Upper lobe of left lung (tissue), 6 donors: ENCODE measurements around the gene DGKB. TPM values are rescaled to one million over a fixed set of nuclear protein-coding genes. Genes with fewer than 3 reads are reported as not detected.

Experiments
- ATAC-seq, 2 donors: fragments of 200-7000 bp; cut with Tn5 transposase; one replicate each; pipeline ENCODE4 v1.9.1; 2022; ENCODE audit warnings: mild to moderate bottlenecking in 2 of 2, moderate library complexity in 2 of 2; ENCODE audit not compliant: low FRiP score in 2 of 2
- DNase-seq, 2 donors: peaks; one replicate each; pipeline ENCODE4 v3.0.0-alpha.2; 2019 to 2020
- H3K27ac ChIP-seq, 4 donors: fragments of 200-600 bp; sonication (generic); one replicate each; pipeline ENCODE4 v1.5.1; 2016 to 2019
- H3K27me3 ChIP-seq, 4 donors: fragments of 200-600 bp; sonication (generic); one replicate each; pipeline ENCODE4 v1.5.1; 2017 to 2019
- H3K36me3 ChIP-seq, 4 donors: fragments of 200-600 bp; sonication (generic); one replicate each; pipeline ENCODE4 v1.5.1; 2016 to 2019
- H3K4me1 ChIP-seq, 4 donors: fragments of 200-600 bp; sonication (generic); one replicate each; pipeline ENCODE4 v1.5.1; 2018 to 2019
- H3K4me3 ChIP-seq, 4 donors: fragments of 200-600 bp; sonication (generic); one replicate each; pipeline ENCODE4 v1.5.1; 2017 to 2019; ENCODE audit warnings: mild to moderate bottlenecking in 2 of 4, moderate library complexity in 1 of 4
- H3K9me3 ChIP-seq, 4 donors: fragments of 200-600 bp; sonication (generic); one replicate each; pipeline ENCODE4 v1.5.1; 2018 to 2019
- EP300 ChIP-seq, 4 donors: sonication (generic); formaldehyde crosslinking; IDR thresholded peaks; one replicate each; pipeline ENCODE4 v1.5.1; 2017; ENCODE audit warnings: antibody characterized with exemption in 4 of 4, control low read depth in 2 of 4
- POLR2A ChIP-seq, 4 donors: fragments of 450-650 bp; IDR thresholded peaks; one replicate each; pipeline ENCODE4 v1.5.1; 2016 to 2017; ENCODE audit warnings: antibody characterized with exemption in 4 of 4, mild to moderate bottlenecking in 2 of 4
- POLR2AphosphoS5 ChIP-seq, 2 donors: sonication (generic); formaldehyde crosslinking; IDR thresholded peaks; one replicate each; pipeline ENCODE4 v1.5.1; 2017; ENCODE audit warnings: antibody characterized with exemption in 2 of 2
- WGBS, 2 donors: methylation state at CpG; one replicate each; pipeline ENCODE4 v1.1.5; 2017 to 2018; 5-methylcytosine and 5-hydroxymethylcytosine counted together
- total RNA-seq, 6 donors: library from RNA; depleted of rRNA in 4 of 6; stranded (reverse); fragments of >200 nt in 4 of 6; gene quantifications; one replicate each; pipeline versions ENCODE4 v1.1.0 to v1.2.1, GENCODE V29; 2016 to 2021
- TF ChIP-seq, protein P1 (sequence below), 6 experiments: fragments of 450-650 bp in 4 of 6; fragments of 200-600 bp in 2 of 6; sonication (generic) in 2 of 6; IDR thresholded peaks; one replicate each; pipeline ENCODE4 v1.5.1; 2016 to 2019; ENCODE audit warnings: antibody characterized with exemption in 6 of 6
- donor health status: DM: no; HTN: no; CAD: no; lungs with moderate emphysema.
- donor health status: DM: no; HTN: yes; CAD: no; lungs with severe emphysema.

DGKB gene
- total RNA-seq, 6 donors from 2014 or later: 0.09 to 0.30 (median 0.30) TPM; not detected in 3

DNA sequence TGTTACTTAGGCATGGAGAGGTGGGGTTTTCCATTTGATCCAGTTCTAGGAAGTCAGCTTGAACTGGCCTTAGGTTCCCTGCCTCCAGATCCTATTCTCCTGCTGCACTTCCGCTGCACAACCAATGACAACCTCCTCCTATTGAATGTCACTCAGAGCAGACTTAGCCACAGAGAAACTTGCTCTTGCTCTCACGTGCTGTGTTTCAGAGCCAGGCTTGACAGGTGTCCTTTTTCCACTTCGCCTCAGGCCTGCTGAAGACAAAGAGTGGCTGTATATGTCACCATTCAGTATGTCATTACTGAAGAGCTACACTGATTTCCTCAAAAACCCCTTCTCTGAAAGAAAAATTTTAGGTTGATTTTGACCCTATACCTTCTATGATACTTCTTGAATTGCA lies 797.7 kb downstream of the DGKB start:
- Histone ChIP-seq H3K27ac (no peak overlapping the region), H3K9me3 (no peaks in the 10 kb centered on the region), H3K4me1 (no peaks in the 10 kb centered on the region), H3K4me3 (no peak overlapping the region), H3K36me3 (no peaks in the 10 kb centered on the region), H3K27me3 (no peaks in the 10 kb centered on the region)
- WGBS, 2 donors: 63 to 74% methylated on average over 3 of the region's 3 CpGs
- no peak for DNase-seq
- ATAC-seq: no peak
- TF ChIP-seq POLR2AphosphoS5 (IDR thresholded peaks at IDR 0.05) (no peak), EP300 (IDR thresholded peaks at IDR 0.05) (no peak), POLR2A (IDR thresholded peaks at IDR 0.05) (no peak)
- TF ChIP-seq, protein P1, sequence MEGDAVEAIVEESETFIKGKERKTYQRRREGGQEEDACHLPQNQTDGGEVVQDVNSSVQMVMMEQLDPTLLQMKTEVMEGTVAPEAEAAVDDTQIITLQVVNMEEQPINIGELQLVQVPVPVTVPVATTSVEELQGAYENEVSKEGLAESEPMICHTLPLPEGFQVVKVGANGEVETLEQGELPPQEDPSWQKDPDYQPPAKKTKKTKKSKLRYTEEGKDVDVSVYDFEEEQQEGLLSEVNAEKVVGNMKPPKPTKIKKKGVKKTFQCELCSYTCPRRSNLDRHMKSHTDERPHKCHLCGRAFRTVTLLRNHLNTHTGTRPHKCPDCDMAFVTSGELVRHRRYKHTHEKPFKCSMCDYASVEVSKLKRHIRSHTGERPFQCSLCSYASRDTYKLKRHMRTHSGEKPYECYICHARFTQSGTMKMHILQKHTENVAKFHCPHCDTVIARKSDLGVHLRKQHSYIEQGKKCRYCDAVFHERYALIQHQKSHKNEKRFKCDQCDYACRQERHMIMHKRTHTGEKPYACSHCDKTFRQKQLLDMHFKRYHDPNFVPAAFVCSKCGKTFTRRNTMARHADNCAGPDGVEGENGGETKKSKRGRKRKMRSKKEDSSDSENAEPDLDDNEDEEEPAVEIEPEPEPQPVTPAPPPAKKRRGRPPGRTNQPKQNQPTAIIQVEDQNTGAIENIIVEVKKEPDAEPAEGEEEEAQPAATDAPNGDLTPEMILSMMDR (IDR thresholded peaks at IDR 0.05): no peak

GRCh38 chr7:14096159-14096558 lies 806.4 kb downstream of the DGKB start:
- no peaks in the 10 kb centered on the region for H3K9me3 ChIP-seq
- H3K27me3 ChIP-seq: no peaks in the 10 kb centered on the region
- H3K27ac ChIP-seq: no peak overlapping the region
- DNase-seq (no peak), ATAC-seq (no peak)
- H3K4me3 ChIP-seq: no peak overlapping the region
- TF ChIP-seq, protein P1 (IDR thresholded peaks at IDR 0.05): no peak
- TF ChIP-seq EP300 (IDR thresholded peaks at IDR 0.05) (no peak), POLR2AphosphoS5 (IDR thresholded peaks at IDR 0.05) (no peak), POLR2A (IDR thresholded peaks at IDR 0.05) (no peak)
- H3K36me3 ChIP-seq: no peaks in the 10 kb centered on the region
- no peaks in the 10 kb centered on the region for H3K4me1 ChIP-seq
- WGBS, 2 donors: 89% methylated on average over 1 of the region's 1 CpG

- no peak for ATAC-seq
- H3K27ac ChIP-seq: no peak overlapping the region
- no peak overlapping the region for H3K4me3 ChIP-seq
- 60 to 68% methylated on average over 4 of the region's 4 CpGs for WGBS, 2 donors
- DNase-seq: no peak
- no peaks in the 10 kb centered on the region for H3K27me3 ChIP-seq
- H3K9me3 ChIP-seq: no peaks in the 10 kb centered on the region
- H3K36me3 ChIP-seq: no peaks in the 10 kb centered on the region
- TF ChIP-seq POLR2A (IDR thresholded peaks at IDR 0.05) (no peak), EP300 (IDR thresholded peaks at IDR 0.05) (no peak), POLR2AphosphoS5 (IDR thresholded peaks at IDR 0.05) (no peak)
- TF ChIP-seq, protein P1 (IDR thresholded peaks at IDR 0.05): no peak
- H3K4me1 ChIP-seq: no peaks in the 10 kb centered on the region
Measured at GRCh38 chr7:14095233-14095950, 807.2 kb downstream of the DGKB start.
